HepG2 (cell line): ENCODE results near the gene VPS18. TPM values are rescaled to one million over a fixed set of nuclear protein-coding genes. Genes with fewer than 3 reads are reported as not detected.

Source experiments
- polyA plus RNA-seq, 8 experiments: library from polyadenylated mRNA; depleted of rRNA in 3 of 8; stranded (reverse) in 7 of 8; unstranded in 1 of 8; fragments of >200 nt; fragmentation: Illumina TruSeq in 4 of 8; extraction: Trizol in 4 of 8; gene quantifications; 2 replicates each; pipeline versions ENCODE4 v1.2.1 to v1.2.3, GENCODE V29; 2011 to 2016; ENCODE audit warnings: low read depth in 4 of 8, missing spikeins in 1 of 8, mixed read lengths in 1 of 8; ENCODE audit not compliant: insufficient read depth in 1 of 8
- small RNA-seq, 3 experiments: library from RNA; depleted of rRNA; stranded (forward); fragments of <200 nt; gene quantifications; one replicate each; pipeline ENCODE3, GENCODE V24; 2012; ENCODE audit warnings: low read depth in 2 of 3, low replicate concordance in 1 of 3; ENCODE audit not compliant: insufficient read length in 3 of 3, insufficient read depth in 2 of 3
- total RNA-seq, 5 experiments: library from RNA; depleted of rRNA; stranded (reverse); fragments of >200 nt; fragmentation: Illumina TruSeq; extraction: Trizol; gene quantifications; 2 replicates each; pipeline ENCODE4 v1.2.3, GENCODE V29; 2016; ENCODE audit warnings: low read depth in 1 of 5

Gene VPS18
- total and polyA plus RNA-seq, 2 of the 13 experiments (the other 11 are each of a cell fraction or from before 2014, with no cell fraction given), result 5.8 to 17.0 TPM

Small RNAs within 50 kb of the gene (small RNA-seq; reads per million reads assigned to genes)
- gene AC025166.1 (0 reads per million in 3 experiments), gene ISCA1P4 (0 reads per million in 3 experiments)

Other genes with a start within 250 kb of the VPS18 start
- gene RAD51, start 199.3 kb upstream of the VPS18 start, total RNA-seq (2016; rRNA removed; fragmentation: Illumina TruSeq; extraction: Trizol), result 12.8 and 20.6 TPM in 2 replicates
- 6.2 and 8.5 TPM in 2 replicates for gene RAD51, start 199.3 kb upstream of the VPS18 start, polyA plus RNA-seq (2011; rRNA removed)
- gene RMDN3, start 139.2 kb upstream of the VPS18 start, total RNA-seq (2016; rRNA removed; fragmentation: Illumina TruSeq; extraction: Trizol), result 10.5 and 19.5 TPM in 2 replicates
- 16.8 and 18.2 TPM in 2 replicates for gene RMDN3, start 139.2 kb upstream of the VPS18 start, polyA plus RNA-seq (2011; rRNA removed)
- gene GCHFR, start 130.4 kb upstream of the VPS18 start, total RNA-seq (2016; rRNA removed; fragmentation: Illumina TruSeq; extraction: Trizol), result 92.4 and 93.1 TPM in 2 replicates
- gene GCHFR, start 130.4 kb upstream of the VPS18 start, polyA plus RNA-seq (2011; rRNA removed), result 51.5 and 55.8 TPM in 2 replicates
- gene C15orf62, start 124.5 kb upstream of the VPS18 start, total RNA-seq (2016; rRNA removed; fragmentation: Illumina TruSeq; extraction: Trizol), result 0.34 and 0.51 TPM in 2 replicates
- gene C15orf62, start 124.5 kb upstream of the VPS18 start, polyA plus RNA-seq (2011; rRNA removed), result 1.0 and 1.1 TPM in 2 replicates
- 19.2 and 23.3 TPM in 2 replicates for gene ZFYVE19, start 87.4 kb upstream of the VPS18 start, total RNA-seq (2016; rRNA removed; fragmentation: Illumina TruSeq; extraction: Trizol)
- gene ZFYVE19, start 87.4 kb upstream of the VPS18 start, polyA plus RNA-seq (2011; rRNA removed), result 44.0 and 55.3 TPM in 2 replicates
- gene DNAJC17, start 87.0 kb upstream of the VPS18 start, total RNA-seq (2016; rRNA removed; fragmentation: Illumina TruSeq; extraction: Trizol), result 26.5 and 30.2 TPM in 2 replicates
- gene DNAJC17, start 87.0 kb upstream of the VPS18 start, polyA plus RNA-seq (2011; rRNA removed), result 22.2 and 23.0 TPM in 2 replicates
- 0.49 and 0.53 TPM in 2 replicates for gene PPP1R14D, start 65.7 kb upstream of the VPS18 start, total RNA-seq (2016; rRNA removed; fragmentation: Illumina TruSeq; extraction: Trizol)
- gene PPP1R14D, start 65.7 kb upstream of the VPS18 start, polyA plus RNA-seq (2011; rRNA removed), result 0.47 and 0.55 TPM in 2 replicates
- gene SPINT1, start 50.4 kb upstream of the VPS18 start, total RNA-seq (2016; rRNA removed; fragmentation: Illumina TruSeq; extraction: Trizol), result 0.45 and 0.49 TPM in 2 replicates
- 2.5 and 2.8 TPM in 2 replicates for gene SPINT1, start 50.4 kb upstream of the VPS18 start, polyA plus RNA-seq (2011; rRNA removed)
- gene RHOV, start 20.2 kb upstream of the VPS18 start, total RNA-seq (2016; rRNA removed; fragmentation: Illumina TruSeq; extraction: Trizol), result 0.15 and 0.18 TPM in 2 replicates
- gene RHOV, start 20.2 kb upstream of the VPS18 start, polyA plus RNA-seq (2011; rRNA removed), result 0.07 and 0.17 TPM in 2 replicates
- 0.13 and 0.20 TPM in 2 replicates for gene DLL4, start 34.9 kb downstream of the VPS18 start, total RNA-seq (2016; rRNA removed; fragmentation: Illumina TruSeq; extraction: Trizol)
- 0.25 and 0.27 TPM in 2 replicates for gene DLL4, start 34.9 kb downstream of the VPS18 start, polyA plus RNA-seq (2011; rRNA removed)
- gene CHAC1, start 59.0 kb downstream of the VPS18 start, total RNA-seq (2016; rRNA removed; fragmentation: Illumina TruSeq; extraction: Trizol), result not detected in 2 replicates
- gene CHAC1, start 59.0 kb downstream of the VPS18 start, polyA plus RNA-seq (2011; rRNA removed), result 0.44 and 0.46 TPM in 2 replicates
- gene INO80, start 221.8 kb downstream of the VPS18 start, total RNA-seq (2016; rRNA removed; fragmentation: Illumina TruSeq; extraction: Trizol), result 14.8 and 18.5 TPM in 2 replicates
- 3.6 and 4.9 TPM in 2 replicates for gene INO80, start 221.8 kb downstream of the VPS18 start, polyA plus RNA-seq (2011; rRNA removed)